Endometrial microvascular endothelial cells (primary cell): ENCODE data around the gene KLHL35. TPM values are rescaled to one million over a fixed set of nuclear protein-coding genes. Genes with fewer than 3 reads are reported as not detected.

Experiments
- in situ Hi-C: cut with HindIII; loops from 2 replicates; pipeline ENCODE4 v1.10.0; 2017; ENCODE audit warnings: low sequenced_read_pairs, low pct_unique_long_range_greater_than_20kb; ENCODE audit errors: inconsistent ontology term
- total RNA-seq: library from RNA; depleted of rRNA; stranded (reverse); fragments of >200 nt; gene quantifications from one replicate; pipeline ENCODE4 v1.2.3, GENCODE V29; 2015; ENCODE audit errors: inconsistent ontology term

The KLHL35 gene, protein sequence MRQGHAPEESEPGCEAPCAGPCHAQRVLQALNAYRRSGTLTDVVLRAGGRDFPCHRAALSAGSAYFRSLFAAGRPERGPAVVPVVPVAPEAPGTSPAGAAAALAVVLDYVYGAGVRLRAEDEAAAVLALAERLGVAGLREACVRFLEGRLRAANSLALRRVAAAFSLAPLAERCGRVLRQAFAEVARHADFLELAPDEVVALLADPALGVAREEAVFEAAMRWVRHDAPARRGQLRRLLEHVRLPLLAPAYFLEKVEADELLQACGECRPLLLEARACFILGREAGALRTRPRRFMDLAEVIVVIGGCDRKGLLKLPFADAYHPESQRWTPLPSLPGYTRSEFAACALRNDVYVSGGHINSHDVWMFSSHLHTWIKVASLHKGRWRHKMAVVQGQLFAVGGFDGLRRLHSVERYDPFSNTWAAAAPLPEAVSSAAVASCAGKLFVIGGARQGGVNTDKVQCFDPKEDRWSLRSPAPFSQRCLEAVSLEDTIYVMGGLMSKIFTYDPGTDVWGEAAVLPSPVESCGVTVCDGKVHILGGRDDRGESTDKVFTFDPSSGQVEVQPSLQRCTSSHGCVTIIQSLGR
- total RNA-seq: not detected

DNA sequence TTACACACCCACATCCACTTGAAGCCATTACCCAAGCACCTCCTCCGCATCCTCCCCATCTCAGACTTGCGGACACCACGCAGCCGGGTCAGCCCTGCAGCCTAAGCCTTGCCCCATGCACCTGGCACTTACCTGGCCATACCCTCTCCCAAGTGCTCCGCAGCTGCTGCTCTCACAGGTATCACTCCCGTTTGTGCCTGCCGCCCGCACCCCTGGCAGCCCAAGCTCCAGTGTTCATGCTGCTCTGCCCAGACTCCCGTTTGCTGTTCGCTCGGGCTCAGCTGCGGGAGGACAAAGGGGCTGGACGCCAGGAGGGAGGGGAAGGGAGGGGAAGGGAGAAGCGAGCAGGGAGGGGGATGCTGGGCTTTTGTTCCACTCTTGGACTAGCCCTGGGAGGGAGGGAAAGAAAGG, at the start of gene KLHL35:
Gene KLHL35, minus strand, starts transcription at position 293 of the 411 bp plus-strand sequence. CDS start 2,574 bp downstream, outside the sequence.
- in situ Hi-C loops: no loop called here

DNA sequence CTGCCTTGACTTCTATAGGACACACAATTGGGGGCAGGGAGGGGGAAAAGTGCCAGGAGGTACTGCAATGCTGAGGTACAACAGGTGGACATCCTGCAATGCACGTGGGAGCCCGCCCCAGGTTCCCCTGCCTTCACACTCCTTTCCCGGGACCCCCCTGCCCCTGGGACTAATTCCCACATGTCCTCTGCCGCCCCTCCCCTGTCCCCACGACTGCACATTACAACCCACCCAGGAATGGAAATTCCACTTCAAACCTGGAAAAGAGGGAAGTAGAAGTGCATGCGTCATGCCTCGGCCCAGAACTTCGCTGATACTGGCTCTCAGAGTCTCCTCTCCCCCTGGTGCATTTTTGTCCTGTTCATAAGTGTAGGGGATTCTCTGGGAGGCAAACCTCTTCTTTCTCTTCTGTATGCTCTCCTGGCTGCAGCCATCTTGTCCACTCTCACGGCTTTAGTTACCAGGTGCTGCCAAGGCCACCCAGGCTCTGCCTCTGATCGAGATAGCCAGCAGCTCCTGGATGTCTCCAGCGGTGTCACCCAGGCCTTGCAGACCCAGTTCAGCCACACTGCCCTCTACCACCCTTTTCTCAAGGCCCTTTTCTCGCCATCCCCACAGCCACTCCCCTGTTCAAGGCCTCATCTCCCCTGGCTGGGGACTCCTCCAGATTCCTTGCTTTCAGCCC, 49.1 kb upstream of the KLHL35 start:
- in situ Hi-C loops: no loop called here

DNA sequence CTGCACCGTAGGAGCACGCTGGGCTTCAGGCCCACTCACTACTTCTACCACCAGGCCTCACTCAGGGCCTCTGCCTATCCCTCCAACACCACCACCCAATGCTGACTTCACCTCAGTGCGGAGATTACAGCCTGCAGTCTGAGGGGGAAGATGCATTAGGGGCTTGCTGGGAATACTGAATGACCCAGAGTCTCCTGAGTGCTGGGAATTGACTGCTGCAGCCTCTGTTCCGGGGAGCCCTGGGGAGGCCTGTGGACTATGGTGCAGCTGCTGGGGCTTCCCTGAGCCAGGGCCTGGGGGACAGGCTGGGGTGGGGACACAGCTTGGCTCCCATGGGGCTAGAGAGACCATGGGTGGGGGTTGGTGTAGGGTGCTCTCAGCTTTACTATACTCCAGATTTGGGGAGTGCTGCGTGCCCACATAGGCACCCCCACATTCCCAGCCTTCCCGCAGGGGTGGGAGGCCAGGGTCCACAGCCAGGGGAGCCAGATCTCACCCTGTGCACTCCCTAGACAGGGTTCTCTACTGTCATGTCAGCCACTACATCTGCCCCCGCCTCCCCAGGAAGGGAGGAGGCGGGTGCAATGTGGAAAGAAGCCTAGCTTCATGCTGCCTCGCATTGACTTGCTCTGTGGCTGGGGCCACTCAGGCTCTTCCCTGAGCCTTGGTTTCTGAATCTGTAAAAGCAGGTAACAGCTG, 48.4 kb upstream of the KLHL35 start:
- in situ Hi-C loops: no loop called here

DNA sequence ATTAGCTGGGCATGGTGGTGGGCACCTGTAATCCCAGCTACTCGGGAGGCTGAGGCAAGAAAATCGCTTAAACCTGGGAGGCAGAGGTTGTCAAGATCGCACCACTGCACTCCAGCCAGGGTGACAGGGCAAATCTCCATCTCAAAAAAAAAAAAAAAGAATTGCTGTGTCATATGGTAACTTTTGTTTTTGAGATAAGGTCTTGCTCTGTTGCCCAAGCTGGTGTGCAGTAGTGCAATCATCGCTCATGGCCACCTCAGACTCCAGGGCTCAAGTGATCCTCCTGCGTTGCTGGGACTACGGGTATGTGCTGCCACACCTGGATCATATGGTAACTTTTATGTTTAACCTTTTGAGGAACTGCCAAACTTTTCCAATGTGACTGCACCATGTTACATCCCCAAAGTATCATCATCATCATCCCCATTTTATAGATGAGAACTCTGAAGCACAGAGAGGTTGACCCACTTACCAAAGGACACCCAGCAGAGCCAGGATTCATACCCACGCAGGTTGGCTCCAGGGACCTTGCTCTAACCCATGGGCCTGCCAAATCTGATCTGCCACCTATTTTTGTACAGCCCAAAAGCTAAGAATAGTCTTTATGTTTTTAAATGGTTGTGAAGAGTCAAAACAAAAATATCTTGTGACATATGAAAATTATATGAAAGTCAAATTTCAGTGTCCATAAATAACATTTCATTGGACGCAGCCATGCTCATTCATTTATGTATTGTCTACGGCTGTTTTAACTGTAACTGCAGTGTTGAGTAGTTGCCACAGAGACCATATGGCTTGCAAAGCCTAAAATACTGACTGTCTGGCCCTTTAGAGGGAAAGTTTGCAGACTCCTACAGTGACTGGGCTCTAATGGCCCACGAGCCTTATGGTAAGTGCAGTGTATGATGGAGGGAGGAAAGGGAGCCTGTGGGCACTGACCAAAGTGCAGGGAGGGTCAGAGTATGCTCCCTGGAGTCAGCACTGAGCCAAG, 47.5 kb upstream of the KLHL35 start:
- in situ Hi-C loops: no loop called here

DNA sequence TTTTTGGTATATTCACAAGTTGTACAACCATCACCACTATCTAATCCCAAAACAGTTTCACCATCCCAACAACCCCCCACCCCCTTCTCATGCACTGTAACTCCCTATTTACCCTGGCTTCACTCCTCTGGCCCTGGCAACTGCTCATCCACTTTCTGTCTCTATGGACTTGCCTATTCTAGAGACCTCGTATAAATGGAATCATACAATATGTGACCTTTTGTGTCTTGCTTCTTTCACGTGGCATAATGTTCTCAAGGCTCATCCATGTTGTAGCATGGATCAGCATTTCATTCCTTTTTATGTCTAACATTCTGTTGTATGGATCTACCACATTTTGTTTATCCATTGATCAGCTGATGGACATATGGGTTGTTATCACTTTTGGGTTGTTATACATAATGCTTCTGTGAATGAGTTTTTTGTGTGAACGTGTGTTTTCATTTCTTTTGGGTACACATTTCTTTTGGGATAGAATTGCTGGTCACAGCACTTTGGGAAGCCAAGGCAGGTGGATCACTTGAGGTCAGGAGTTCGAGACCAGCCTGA, 46.7 kb upstream of the KLHL35 start:
- in situ Hi-C loops: no loop called here

DNA sequence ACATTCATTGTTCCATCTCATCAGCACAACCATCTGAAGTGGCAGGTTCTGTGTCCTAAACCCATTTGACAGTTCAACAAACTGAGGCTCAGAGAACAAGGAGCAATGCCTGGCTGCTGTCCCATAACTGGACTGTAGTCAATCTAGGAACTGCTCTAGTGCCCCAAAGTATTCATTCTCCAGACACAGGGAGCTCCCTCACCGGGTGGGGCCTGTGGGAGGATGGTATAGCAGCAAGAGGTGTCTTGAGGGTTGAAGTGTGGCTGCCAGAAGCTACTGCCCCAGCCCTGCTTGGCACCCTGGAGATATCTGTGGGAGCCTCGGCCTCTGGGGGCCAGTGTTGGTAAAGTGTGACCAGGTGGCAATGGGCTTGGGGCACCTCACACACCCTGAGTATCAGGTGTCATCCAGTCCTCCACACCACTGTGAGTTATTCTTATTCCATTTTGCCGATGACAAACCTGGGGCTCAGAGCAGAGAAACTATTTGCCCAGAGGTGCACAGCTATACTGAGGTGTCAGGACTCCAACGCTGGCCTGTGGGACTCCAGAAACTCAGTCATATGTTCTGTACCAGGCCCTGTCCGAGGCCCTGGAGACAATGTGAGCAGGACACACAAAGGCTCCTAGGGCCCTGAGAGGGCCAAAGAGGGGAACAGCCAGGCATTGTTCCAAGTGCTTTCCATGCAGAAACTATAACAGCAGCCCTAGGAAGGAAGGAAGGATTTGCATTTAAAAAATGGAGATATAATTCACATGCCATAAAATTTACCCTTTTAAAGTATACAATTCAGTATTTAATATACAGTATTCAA, 46.0 kb upstream of the KLHL35 start:
- in situ Hi-C loops: no loop called here

DNA sequence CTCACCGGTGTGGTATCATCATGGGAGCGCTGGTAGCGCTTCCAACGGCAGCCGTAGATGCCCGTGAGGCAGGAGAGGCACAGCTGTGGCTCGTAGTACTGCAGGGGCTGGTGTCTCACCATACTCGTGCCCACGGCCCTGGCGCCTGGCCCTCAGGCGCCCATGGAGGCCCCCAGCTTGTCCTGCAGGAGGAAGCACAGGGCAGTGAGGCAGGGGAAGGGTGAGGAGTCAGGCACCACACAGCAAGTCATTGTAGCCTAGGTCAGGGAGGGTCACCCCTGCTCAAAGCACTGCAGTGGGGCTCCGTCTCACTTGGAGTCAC, 44.6 kb upstream of the KLHL35 start:
- in situ Hi-C loops: no loop called here

DNA sequence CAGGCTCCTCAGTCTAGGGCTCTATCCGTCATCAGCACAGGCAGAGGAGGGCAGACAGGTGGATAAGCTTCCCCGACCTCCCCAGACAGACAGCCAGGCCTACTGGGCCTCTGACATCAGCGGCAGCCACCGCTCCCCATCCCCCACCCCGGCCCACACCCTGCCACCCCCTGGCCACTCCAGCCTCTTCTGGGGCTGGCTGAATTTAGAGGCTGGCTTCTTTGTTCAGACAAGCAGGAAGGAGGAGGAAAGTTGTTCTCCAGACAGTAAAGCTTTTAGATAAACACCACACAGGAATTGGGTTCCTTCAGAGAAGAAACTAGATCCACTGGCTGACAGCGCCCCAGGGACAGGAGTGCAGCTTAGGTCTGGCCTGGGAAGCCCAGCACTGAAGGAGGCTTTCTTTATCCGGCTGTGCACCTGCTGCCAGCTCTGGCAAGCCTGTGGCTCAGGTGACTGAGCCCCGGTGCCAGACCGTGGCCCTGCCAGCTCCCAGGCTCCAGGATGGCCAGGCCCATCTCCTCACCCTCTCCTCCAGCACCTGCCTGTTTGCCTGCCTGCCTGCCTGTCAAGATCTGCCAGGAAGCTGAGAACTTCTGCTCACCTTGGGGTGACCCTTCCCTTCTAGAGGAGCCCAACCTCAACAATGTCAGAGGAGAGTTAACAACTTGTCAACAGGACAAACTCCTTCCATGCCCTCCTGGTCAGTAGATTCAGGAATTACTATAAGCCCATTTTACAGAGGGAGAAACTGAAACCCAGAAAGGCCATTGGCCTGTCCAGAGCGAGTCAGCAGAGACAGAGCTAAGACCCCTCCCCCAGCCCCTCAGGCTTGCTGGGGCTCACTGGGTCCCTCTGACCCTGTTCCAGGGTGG, 44.0 kb upstream of the KLHL35 start:
- in situ Hi-C loops: no loop called here

DNA sequence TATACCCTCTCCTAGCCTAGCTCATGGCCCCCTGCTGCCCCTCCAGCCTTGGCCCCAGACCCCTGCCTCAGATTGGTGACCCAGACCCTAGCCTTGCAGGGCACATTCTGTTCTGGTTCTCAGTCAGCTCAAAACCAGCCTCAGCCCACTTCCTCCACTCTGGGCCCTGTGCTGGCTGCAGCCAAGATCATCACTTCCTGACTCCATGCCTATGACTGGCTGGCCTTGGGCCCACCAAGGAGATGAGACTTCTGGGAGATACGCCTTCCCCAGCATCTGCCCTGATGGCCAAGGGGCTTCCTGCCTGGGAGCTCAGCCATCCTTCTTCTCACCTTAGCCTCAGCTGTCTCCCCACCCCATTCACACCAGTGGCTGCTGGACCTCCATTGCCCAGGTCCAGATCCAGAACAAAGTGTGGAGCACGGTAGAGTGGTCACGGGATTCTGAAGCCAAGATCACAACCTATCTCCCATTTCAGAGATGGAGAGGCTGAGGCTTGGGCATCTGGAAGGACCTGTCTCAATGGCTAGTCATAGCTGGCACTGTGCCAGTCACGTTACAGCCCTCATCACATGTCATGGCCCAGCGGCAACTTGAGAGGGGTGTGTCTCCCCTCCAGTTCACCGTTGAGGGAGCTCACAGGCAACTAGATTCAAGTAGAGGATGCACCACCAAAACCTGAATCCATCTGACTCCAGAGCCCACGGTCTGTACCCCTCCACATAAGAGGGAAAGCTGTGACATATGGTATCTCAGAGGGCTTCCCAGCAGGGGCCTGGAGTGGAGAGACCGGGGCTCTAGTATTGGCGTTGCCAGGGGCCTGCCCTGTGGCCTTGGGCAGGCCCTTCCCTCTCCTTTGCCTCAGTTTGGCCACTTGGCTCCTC, 43.0 kb upstream of the KLHL35 start:
- in situ Hi-C loops: no loop called here

DNA sequence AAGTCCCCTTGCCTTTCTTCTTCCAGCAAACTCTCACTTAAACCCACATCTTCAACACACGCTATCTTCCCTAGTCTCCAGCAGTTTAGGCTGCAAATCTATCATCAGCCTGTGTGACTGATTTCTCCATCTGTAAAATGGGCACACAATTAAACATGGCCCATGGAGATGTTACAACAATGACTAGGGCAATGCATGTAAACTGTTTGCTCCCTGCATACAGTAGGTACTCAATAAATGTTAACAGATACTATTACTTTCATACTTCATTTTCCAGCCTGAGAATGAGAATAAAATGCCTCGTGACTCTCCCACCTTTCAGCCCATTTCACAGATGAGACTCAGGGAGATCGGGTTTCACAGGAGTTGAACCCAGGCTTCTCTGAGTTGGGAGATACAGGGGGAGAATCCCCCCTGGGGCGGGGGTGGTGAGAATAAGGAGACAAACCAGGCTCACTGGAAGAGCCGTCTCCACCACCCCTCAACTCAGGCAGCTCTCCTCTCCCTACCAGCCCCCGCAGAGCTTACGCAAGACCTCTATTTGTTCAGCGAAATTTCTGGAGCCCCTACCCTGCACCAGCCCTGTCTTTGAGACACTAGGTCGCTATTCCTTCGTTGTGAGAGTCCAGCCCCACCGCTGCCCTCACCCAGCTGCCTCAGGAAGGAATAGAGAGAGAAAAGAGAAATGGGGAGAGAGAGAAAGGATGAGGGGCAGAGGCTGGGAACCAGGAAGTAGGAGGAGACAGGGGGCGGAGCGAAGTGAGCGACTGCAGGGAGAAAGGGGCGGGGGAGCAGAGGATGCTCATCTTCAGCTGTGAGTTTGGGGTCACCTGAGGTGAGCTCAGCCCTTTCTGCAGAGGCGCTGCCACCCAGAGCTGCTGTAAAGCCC, 42.1 kb upstream of the KLHL35 start:
- in situ Hi-C loops: no loop called here

DNA sequence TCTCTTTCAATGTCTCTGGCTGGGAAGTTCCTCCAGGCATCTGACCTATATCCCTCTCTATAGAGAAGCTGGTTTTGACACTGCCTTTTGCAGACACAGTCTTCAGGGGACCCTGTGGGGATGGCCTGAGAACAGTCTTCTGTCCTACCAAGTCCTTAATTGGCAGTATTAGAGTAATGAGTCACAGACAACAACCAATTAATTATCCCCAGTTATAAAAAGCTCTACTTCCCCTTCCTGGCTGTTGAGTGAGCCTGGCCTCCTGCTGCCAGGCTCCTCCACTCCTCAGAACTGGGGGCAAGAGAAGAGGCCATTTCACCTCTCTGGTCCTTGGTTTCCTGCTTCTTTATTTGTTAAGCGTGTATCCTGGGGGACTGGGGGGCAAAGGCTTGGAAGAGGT, 41.2 kb upstream of the KLHL35 start:
- in situ Hi-C loops: no loop called here

DNA sequence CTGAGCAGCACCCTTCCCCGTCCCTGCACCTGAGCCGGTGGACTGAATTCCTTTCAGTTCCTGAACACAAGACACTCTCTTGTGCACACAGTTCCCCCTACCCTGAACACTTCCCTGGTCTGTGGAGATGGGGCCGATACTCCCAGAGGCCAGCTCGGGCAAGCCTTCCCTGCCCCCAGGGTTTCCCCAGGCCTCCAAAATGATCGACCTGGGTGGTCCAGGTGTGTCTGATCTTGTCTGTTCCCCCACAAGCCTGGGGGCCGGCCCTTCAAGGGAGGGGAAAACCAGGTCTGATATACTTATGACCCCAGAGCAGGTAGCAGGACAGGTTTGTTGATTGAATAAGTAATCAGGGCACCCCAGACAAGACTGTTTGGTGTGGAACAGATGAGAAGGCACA, 40.7 kb upstream of the KLHL35 start:
- in situ Hi-C loops: no loop called here

DNA sequence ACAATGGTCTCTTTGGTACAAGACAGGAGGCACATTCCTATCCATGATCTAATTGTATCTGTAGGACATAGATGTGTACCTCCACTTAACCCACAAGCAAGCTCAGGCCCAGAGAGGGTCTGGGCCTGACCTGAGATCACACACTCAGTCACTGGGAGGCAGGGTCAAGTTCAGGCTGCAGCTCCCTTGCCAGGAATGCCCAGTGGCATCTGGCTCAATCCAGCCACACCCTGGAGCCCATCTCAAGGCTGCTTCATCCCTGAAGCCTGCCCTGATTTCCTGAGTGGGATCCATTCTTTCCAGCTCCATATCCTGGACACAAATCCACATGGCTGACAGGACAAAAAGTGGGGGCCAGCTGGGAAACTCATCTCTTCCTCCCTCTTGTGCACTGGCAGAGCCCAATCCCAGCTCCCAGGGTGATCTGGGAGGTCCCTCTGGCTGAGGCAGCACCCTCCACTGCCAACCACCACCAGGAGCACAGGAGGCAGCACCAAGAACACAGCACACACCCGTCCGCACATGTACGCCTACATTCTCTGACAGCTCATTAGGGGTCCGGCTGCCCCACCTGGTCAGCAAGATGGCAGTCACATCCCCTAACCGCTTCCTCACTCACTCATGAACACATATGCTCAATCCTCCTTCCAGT, 39.2 kb upstream of the KLHL35 start:
- in situ Hi-C loops: no loop called here
